Astrocyte (in vitro differentiated cells and primary cell): ENCODE data around the gene KIF26B. TPM values are rescaled to one million over a fixed set of nuclear protein-coding genes. Genes with fewer than 3 reads are reported as not detected.

ENCODE experiments used
- DNase-seq: peaks from one replicate; pipeline ENCODE4 v3.0.0-alpha.2; 2010; ENCODE audit warnings: low read depth
- FAIRE-seq: peaks from 2 replicates; lab custom pipeline; 2011; peaks lifted over from hg19 to GRCh38; lab: Jason Lieb, UNC
- H2AFZ ChIP-seq: 2 replicates; pipeline ENCODE4 v1.6.0; 2012; ENCODE audit warnings: low read depth, low read length, inconsistent platforms
- H3K27ac ChIP-seq: 2 replicates; pipeline ENCODE4 v1.5.1; 2011; ENCODE audit warnings: low read depth, low read length, inconsistent platforms
- H3K27me3 ChIP-seq: 2 replicates; pipeline ENCODE4 v1.6.0; 2011; ENCODE audit warnings: low read length, inconsistent platforms; ENCODE audit not compliant: insufficient read depth
- H3K36me3 ChIP-seq: 2 replicates; pipeline ENCODE4 v1.5.1; 2011; ENCODE audit warnings: low read length, inconsistent platforms; ENCODE audit not compliant: insufficient read depth
- H3K4me1 ChIP-seq: 2 replicates; pipeline ENCODE4 v1.5.1; 2011; ENCODE audit warnings: low read length, inconsistent platforms; ENCODE audit not compliant: insufficient read depth
- H3K4me2 ChIP-seq: 2 replicates; pipeline ENCODE4 v1.6.0; 2012; ENCODE audit warnings: low read length, inconsistent platforms
- H3K4me3 ChIP-seq: 2 replicates; pipeline ENCODE4 v1.5.1; 2011; ENCODE audit warnings: low read depth, mild to moderate bottlenecking, low read length, inconsistent platforms; ENCODE audit not compliant: insufficient read depth
- H3K79me2 ChIP-seq: 2 replicates; pipeline ENCODE4 v1.6.0; 2012; ENCODE audit warnings: mild to moderate bottlenecking, low read length, inconsistent platforms; ENCODE audit not compliant: insufficient read depth
- H3K9ac ChIP-seq: 2 replicates; pipeline ENCODE4 v1.6.0; 2012; ENCODE audit warnings: mild to moderate bottlenecking, low read length, inconsistent platforms
- H3K9me3 ChIP-seq: 2 replicates; pipeline ENCODE4 v1.5.1; 2012; ENCODE audit warnings: low read depth, mild to moderate bottlenecking, low read length, inconsistent platforms; ENCODE audit not compliant: insufficient read depth
- H4K20me1 ChIP-seq: 2 replicates; pipeline ENCODE4 v1.6.0; 2012; ENCODE audit warnings: low read length, inconsistent platforms; ENCODE audit not compliant: insufficient read depth
- H3K27ac Mint-ChIP-seq: one replicate; pipeline ENCODE4 v1.8.0; 2021; ENCODE audit warnings: mild to moderate bottlenecking, mixed read lengths; ENCODE audit not compliant: unreplicated experiment
- H3K27me3 Mint-ChIP-seq: one replicate; pipeline ENCODE4 v1.8.0; 2021; ENCODE audit warnings: low read depth, mixed read lengths; ENCODE audit not compliant: unreplicated experiment
- H3K36me3 Mint-ChIP-seq: one replicate; pipeline ENCODE4 v1.8.0; 2021; ENCODE audit warnings: low read depth, mixed read lengths; ENCODE audit not compliant: unreplicated experiment
- H3K4me1 Mint-ChIP-seq: one replicate; pipeline ENCODE4 v1.8.0; 2021; ENCODE audit warnings: low read depth, mixed read lengths; ENCODE audit not compliant: unreplicated experiment
- H3K4me3 Mint-ChIP-seq: one replicate; pipeline ENCODE4 v1.8.0; 2021; ENCODE audit warnings: mild to moderate bottlenecking, moderate library complexity, mixed read lengths; ENCODE audit not compliant: unreplicated experiment
- H3K9me3 Mint-ChIP-seq: one replicate; pipeline ENCODE4 v1.8.0; 2021; ENCODE audit warnings: mild to moderate bottlenecking, mixed read lengths; ENCODE audit not compliant: unreplicated experiment
- CTCF ChIP-seq: IDR thresholded peaks from 2 replicates; pipeline ENCODE4 v1.5.1; 2011; ENCODE audit warnings: low read depth, mild to moderate bottlenecking, inconsistent platforms, low read length, moderate library complexity; ENCODE audit not compliant: insufficient read depth
- EZH2 ChIP-seq: IDR thresholded peaks from 2 replicates; pipeline ENCODE4 v1.6.1; 2012; ENCODE audit warnings: mild to moderate bottlenecking, low read length, inconsistent platforms; ENCODE audit not compliant: insufficient read depth
- total RNA-seq: library from RNA; stranded (reverse); gene quantifications from 2 replicates; pipeline ENCODE4 v1.2.1, GENCODE V29; 2021

The KIF26B gene
- total RNA-seq, 1 donor from 2014 or later = 6.8 TPM

GRCh38 chr1:245158913-245159312, 4.1 kb downstream of the KIF26B start:
- Histone ChIP-seq H3K4me3 (no peak overlapping the region), H3K79me2 (peaks cover 19% of the 10 kb centered on the region), H3K4me2 (no peak overlapping the region), H2AFZ (no peak overlapping the region), H3K9me3 (peaks cover 4% of the 10 kb centered on the region), H3K27me3 (no peaks in the 10 kb centered on the region), H3K4me1 (peaks cover 3% of the 10 kb centered on the region), H3K36me3 (no peaks in the 10 kb centered on the region), H3K9ac (no peak overlapping the region), H3K27ac (no peak overlapping the region), H4K20me1 (peaks cover 11% of the 10 kb centered on the region)
- no peak overlapping the region for H3K4me3 Mint-ChIP-seq
- no peak for DNase-seq
- H3K9me3 Mint-ChIP-seq = peaks cover 42% of the 10 kb centered on the region
- no peak overlapping the region for H3K27ac Mint-ChIP-seq
- no peak for TF ChIP-seq EZH2
- TF ChIP-seq CTCF = no peak
- FAIRE-seq = no peak
- peaks cover 39% of the 10 kb centered on the region for H3K36me3 Mint-ChIP-seq
- H3K4me1 Mint-ChIP-seq = peaks cover 6% of the 10 kb centered on the region
- peaks cover 10% of the 10 kb centered on the region for H3K27me3 Mint-ChIP-seq

GRCh38 chr1:245160288-245160687, 5.5 kb downstream of the KIF26B start:
- TF ChIP-seq EZH2 = no peak
- no peak for TF ChIP-seq CTCF
- Histone ChIP-seq H3K79me2 (peaks cover 19% of the 10 kb centered on the region), H3K9ac (no peak overlapping the region), H3K4me3 (no peak overlapping the region), H3K27ac (no peak overlapping the region), H3K4me1 (no peaks in the 10 kb centered on the region), H4K20me1 (peaks cover 13% of the 10 kb centered on the region), H3K36me3 (no peaks in the 10 kb centered on the region), H2AFZ (no peak overlapping the region), H3K9me3 (peaks cover 4% of the 10 kb centered on the region), H3K4me2 (no peak overlapping the region), H3K27me3 (no peaks in the 10 kb centered on the region)
- Mint-ChIP-seq H3K4me1 (peaks cover 6% of the 10 kb centered on the region), H3K36me3 (peaks cover 50% of the 10 kb centered on the region), H3K27ac (no peak overlapping the region), H3K4me3 (no peak overlapping the region), H3K27me3 (peaks cover 10% of the 10 kb centered on the region), H3K9me3 (peaks cover 44% of the 10 kb centered on the region)
- FAIRE-seq (no peak), DNase-seq (no peak)

GRCh38 chr1:245160741-245161400, 6.1 kb downstream of the KIF26B start:
- Mint-ChIP-seq H3K4me1 (peaks cover 6% of the 10 kb centered on the region), H3K9me3 (peaks cover 44% of the 10 kb centered on the region), H3K27me3 (peaks cover 10% of the 10 kb centered on the region), H3K4me3 (no peak overlapping the region), H3K27ac (no peak overlapping the region), H3K36me3 (peaks cover 54% of the 10 kb centered on the region)
- DNase-seq = no peak
- no peak for TF ChIP-seq CTCF
- TF ChIP-seq EZH2 = no peak
- no peak overlapping the region for H3K9ac ChIP-seq
- no peak for FAIRE-seq
- peaks cover 15% of the 10 kb centered on the region for H3K79me2 ChIP-seq
- no peaks in the 10 kb centered on the region for H3K4me1 ChIP-seq
- H4K20me1 ChIP-seq = peaks cover 18% of the 10 kb centered on the region
- no peaks in the 10 kb centered on the region for H3K36me3 ChIP-seq
- H3K4me2 ChIP-seq = no peak overlapping the region
- H2AFZ ChIP-seq = no peak overlapping the region
- no peaks in the 10 kb centered on the region for H3K27me3 ChIP-seq
- peaks cover 4% of the 10 kb centered on the region for H3K9me3 ChIP-seq
- H3K27ac ChIP-seq = no peak overlapping the region
- no peak overlapping the region for H3K4me3 ChIP-seq
